ENCODE data around the gene CYP4F8.
A peak's percentile ranks its signal among the peaks of the same experiment; 100 is the strongest.
"Not testable (repeated sequence)": the region's sequence is repeated elsewhere in the genome, so short reads cannot be mapped to it uniquely, and the experiment has no call there.

Gene CYP4F8

DNA sequence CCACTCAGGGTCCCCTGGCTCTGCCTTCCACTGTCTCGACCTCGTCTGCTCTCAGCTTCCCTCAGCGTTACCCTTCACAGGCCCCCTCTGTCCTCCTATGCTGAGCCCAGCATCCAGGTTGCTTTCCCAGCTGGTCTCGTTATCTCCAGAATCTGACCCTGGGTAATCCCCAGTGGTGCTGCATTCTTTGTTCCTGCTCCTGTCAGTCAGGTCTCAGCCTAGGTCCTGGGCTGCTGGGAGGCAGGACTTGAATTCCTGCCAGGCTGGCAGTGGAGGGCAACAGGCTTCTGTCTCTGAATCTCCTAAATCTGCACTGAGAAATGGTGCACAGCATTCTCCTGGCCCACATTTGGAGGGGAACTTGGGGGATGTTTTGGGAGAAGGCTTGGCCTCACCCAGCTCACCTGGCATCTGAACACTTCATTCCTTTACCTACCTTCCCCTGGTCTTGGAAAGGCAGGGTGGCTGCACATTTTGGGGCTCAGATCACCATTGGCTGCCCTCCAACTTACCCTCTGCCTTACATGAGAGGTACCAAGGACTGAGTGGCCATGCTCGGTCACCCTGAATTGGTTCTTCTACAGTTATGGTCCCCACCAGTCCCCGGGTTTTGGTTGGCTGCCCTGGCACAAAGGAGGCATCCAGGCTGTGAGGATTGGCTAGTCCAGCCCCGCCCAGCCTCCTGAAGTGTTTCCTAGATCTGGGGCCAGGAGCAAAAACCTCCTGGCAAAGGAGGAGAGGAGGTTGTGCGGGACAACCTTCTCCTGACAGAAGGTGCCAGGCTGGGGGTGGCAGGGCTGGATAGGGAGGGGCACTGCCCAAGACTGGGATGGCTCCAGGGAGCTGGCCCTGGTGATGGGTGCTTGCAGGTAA, at the start of gene CYP4F8:
Gene CYP4F8, plus strand, starts transcription at position 712 of the 873 bp plus-strand sequence. CDS start 399 bp downstream, outside the sequence.
- DNase-seq (ENCODE audit: low spot score) (no peak), FAIRE-seq (no peak)

GRCh38 chr19:15570420-15570819, 44.6 kb upstream of the CYP4F8 start:
- DNase-seq (ENCODE audit: low spot score) (no peak), FAIRE-seq (no peak)

- FAIRE-seq (no peak), DNase-seq (ENCODE audit: low spot score) (no peak)
Observed at GRCh38 chr19:15575406-15575805, 39.6 kb upstream of the CYP4F8 start.

- FAIRE-seq = no peak
- no peak for DNase-seq (ENCODE audit: low spot score)
Observed at GRCh38 chr19:15576526-15577156, 38.4 kb upstream of the CYP4F8 start.

DNA sequence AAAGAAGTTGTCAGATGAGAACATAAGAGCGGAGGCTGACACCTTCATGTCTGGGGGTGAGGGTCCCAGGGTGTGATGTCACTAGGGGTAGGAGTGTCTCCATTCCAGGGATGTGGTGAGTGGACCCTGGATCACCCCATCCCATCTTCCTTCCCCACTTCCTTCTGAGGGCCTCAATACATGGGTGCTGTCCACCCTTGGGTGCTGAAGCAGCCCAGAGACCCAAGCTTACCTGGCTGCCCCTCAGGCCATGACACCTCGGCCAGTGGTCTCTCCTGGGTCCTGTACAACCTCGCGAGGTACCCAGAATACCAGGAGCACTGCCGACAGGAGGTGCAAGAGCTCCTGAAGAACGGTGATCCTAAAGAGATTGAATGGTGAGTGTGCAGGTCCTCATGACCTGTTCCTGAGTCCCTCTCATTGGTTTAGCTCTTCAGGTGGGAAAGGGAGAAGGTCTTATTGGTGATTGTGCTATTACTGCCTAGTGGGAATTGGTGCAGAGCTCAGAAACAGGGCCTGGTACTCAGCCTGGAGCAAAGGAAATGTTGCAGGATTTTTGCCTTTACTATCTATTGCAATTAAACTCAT, 37.7 kb upstream of the CYP4F8 start:
- DNase-seq (ENCODE audit: low spot score) (no peak), FAIRE-seq (no peak)

DNA sequence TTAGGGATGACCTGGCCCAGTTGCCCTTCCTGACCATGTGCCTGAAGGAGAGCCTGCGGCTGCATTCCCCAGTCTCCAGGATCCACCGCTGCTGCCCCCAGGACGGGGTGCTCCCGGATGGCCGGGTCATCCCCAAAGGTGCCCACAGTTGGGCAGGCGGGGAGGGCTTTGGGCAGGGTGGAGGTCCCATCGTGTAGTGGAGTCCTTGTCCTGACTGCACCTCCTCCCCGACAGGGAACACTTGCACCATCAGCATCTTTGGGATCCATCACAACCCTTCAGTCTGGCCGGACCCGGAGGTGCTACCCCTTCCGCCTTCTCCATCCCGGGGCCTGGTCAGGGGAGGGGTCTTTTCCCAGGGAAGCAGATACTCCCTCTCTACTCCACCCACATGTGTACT, 31.7 kb upstream of the CYP4F8 start:
- DNase-seq (ENCODE audit: low spot score) (no peak), FAIRE-seq (no peak)

DNA sequence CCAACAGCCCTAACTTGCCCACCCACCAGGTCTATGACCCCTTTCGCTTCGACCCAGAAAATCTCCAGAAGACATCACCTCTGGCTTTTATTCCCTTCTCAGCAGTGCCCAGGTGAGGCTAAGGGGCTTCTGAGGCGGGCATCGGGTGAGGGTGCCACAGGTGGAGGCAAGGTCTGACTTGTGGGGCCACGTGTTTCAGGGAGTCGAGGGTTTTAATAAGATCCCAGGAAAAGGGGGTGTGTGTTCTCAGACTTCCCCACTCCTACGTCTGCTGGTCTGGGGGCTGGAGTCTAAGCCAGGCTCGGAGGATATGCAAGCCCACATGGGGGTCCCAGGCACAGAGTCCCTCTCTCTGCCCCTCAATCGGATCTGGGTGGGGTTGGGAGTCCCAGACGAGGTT, 30.9 kb upstream of the CYP4F8 start:
- FAIRE-seq = no peak
- no peak for DNase-seq (ENCODE audit: low spot score)

DNA sequence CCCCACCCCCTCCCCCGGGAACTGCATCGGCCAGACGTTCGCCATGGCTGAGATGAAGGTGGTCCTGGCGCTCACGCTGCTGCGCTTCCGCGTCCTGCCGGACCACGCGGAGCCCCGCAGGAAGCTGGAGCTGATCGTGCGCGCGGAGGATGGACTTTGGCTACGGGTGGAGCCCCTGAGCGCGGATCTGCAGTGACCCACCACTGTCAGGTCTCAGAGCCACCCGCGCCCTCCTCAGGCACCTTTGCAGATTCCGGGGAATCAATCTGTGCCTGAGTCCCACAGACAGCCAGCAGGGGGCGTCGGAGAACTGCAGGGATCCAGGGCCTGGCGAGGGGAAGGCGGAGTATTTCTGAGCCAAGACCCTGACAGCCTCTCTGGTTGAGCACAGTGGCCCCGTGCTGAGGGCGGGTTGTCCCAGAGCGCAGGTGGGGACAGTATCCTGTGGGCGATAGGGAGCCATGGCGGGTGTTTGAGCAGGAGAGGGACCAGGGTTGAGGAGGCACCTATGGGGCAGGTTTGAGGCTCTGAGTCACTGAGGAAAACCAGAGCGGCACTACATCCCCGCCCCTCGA, 30.4 kb upstream of the CYP4F8 start:
- DNase-seq (ENCODE audit: low spot score) (peak; percentile 24), FAIRE-seq (no peak)

DNA sequence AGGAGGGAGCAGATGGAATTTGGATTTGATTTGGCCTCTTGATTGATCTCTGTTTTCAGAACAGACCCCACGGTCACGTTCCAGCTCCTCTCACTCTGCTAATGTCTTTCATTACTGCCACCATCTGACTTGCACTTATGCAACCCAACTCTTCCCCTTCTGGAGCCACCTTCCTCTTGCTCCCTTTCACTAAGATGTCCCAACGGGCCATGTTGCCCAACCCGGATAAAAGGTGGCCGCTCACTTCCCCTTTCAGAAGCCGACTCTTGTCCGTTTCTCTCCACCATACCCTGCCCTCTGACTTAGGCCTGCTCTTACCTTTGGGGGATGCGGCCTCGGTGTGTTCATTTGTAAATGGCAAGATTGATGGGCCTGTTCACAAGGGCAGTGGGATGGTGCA, 27.4 kb upstream of the CYP4F8 start:
- FAIRE-seq (no peak), DNase-seq (ENCODE audit: low spot score) (no peak)

- FAIRE-seq (no peak), DNase-seq (ENCODE audit: low spot score) (no peak)
Observed at GRCh38 chr19:15588265-15588664, 26.8 kb upstream of the CYP4F8 start.

DNA sequence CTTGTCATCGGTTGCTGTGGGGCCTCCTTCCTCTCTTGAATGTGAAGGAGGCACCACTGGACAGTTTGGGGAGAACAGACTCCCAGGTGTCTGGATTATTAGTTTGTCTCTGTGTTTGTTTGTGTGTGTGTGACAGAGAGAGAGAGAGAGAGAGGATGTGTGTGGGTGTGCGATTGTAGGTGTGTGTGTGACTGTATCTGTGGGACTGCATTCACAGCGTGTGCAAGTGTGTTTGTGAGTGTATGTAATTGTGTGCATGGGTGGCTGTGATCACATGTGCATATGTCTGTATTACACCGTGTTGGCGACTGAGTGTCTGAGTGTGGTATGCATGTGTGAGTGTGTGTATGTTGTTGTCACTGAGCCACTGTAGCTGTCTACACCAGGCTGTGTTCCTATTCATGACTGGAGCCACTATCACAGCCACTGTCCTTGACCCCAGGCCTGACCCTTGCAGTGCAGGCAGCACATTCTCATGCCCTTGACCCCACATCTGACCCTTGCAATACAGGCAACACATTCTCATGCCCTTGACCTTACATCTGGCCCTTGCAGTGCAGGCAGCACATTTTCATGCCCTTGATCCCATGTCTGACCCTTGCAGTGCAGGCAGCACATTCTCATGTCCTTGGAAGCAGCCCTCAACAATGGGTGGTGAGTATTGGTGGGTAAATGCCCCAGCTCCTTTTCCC, 25.1 kb upstream of the CYP4F8 start:
- DNase-seq (ENCODE audit: low spot score) = no peak
- no peak for FAIRE-seq

DNA sequence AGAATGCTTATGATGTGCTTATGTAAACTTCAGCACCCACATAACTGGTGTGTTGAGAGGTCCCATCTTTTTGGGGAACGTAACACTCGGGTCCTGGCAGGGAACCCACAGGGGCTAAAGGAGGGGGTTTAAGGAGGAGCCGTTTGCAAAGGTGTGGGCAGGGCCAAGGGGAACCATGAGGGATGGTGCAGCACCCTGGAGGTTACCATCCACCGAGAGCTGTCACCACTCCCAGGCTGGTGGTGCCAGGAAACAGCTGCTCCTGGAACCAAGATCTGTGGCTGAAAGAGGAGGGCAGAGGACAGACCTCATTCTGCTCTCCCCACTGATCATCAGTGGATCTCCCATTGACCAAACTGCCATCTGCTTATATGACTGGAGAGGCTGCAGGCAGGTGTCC, 23.2 kb upstream of the CYP4F8 start:
- no peak for FAIRE-seq
- DNase-seq (ENCODE audit: low spot score) = no peak

DNA sequence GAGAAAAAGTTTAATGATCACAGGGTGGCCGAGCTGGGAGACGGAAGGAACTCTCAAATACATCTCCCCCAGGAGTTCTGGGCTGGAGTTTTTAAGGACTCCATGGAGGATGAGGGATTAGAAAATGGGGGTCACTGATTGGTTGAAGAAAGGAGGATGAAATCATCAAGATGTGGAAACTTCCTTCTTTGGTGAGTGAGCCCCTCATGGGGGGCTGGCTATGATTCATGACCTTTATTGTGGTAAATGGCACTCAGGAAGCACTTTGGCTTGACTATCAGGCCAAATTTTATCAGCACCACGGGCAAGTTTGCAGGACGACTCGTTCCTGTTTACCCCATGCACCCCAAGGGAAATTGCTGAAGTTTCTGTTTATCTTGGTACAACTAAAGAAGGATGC, 22.5 kb upstream of the CYP4F8 start:
- FAIRE-seq; DNase-seq (ENCODE audit: low spot score): not testable (repeated sequence)

- not testable (repeated sequence) for DNase-seq (ENCODE audit: low spot score); FAIRE-seq
Observed at GRCh38 chr19:15593766-15594165, 21.3 kb upstream of the CYP4F8 start.

DNA sequence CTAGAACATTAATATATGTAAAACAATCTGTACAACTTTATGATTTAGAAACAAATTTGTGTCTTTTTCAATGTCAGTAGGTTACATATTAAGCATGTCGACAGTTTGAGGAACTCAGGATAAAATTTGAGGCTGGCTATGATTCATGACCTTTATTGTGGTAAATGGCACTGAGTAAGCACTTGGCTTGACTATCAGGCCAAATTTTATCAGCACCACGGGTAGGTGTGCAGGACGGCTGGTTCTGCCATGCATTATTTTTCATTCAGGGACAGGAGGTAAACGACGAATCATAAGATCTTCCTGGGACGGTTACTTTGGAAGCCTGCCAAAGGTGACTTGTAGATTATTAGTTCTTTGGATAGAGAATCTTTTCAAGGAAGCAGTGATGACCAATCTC, 19.9 kb upstream of the CYP4F8 start:
- peak; percentile 4 for FAIRE-seq
- peak; percentile 37 for DNase-seq (ENCODE audit: low spot score)

DNA sequence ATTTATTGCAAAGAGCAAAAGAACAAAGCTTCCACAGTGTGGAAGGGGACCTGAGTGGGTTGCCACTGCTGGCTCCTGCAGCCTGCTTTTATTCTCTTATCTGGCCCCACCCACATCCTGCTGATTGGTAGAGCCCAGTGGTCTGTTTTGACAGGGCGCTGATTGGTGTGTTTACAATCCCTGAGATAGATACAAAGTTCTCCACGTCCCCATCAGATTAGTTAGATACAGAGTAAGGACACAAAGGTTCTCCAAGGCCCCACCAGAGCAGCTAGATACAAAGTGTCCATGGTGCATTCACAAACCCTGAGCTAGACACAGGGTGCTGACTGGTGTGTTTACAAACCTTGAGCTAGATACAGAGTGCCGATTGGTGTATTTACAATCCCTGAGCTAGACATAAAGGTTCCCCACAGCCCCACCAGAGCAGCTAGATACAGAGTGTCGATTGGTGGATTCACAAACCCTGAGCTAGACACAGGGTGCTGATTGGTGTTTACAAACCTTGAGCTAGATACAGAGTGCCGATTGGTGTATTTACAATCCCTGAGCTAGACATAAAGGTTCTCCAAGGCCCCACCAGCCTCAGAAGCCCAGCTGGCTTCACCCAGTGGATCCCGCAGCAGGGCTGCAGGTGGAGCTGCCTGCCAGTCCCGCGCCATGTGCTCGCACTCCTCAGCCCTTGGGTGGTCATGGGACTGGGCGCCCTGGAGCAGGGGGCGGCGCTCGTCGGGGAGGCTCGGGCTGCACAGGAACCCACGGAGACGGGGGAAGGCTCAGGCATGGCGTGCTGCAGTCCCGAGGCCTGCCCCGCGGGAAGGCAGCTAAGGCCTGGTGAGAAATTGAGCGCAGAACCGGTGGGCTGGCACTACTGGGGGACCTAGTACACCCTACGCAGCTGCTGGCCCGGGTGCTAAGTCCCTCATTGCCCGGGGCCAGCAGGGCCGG, 6.8 kb upstream of the CYP4F8 start:
- DNase-seq (ENCODE audit: low spot score); FAIRE-seq: not testable (repeated sequence)

DNA sequence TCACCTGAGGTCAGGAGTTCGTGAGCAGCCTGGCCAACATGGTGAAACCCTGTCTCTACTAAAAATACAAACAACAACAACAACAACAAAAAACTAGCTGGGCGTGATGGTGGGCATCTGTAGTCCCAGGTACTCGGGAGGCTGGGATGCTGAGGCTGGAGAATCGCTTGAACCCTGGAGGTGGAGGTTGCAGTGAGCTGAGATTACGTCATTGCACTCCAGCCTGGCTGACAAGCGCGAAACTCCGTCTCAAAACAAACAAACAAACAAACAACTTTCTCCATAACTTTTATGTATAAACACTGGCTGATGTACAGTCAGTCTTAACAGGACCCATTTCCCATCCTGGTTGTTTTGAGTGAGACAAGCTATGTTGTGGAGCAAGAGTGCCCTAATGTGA, 5.8 kb upstream of the CYP4F8 start:
- DNase-seq (ENCODE audit: low spot score) = no peak
- FAIRE-seq = no peak

DNA sequence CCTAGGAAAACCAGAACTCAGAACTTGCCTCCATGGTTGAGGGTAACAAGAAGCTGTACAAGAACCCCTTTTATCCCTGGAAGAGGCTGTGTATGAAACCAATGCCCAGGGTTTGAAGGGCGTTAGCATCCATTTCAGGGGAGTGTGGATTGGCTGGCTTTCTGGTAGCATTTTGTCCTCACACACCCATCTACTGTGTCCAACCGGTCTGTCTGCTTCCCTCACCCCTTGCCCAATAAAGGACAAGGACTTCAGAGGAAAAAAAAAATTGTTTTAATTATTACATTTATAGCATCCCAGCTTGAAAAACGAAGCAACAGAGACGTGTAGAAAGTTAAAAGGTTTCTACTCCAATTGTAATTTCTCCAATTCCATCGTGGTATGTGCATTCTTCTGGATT, 2.7 kb upstream of the CYP4F8 start:
- no peak for FAIRE-seq
- DNase-seq (ENCODE audit: low spot score) = no peak

GRCh38 chr19:15613338-15613737, 1.7 kb upstream of the CYP4F8 start:
- FAIRE-seq (no peak), DNase-seq (ENCODE audit: low spot score) (no peak)

GRCh38 chr19:15615526-15615925, 508 bp downstream of the CYP4F8 start:
- DNase-seq (ENCODE audit: low spot score) (no peak), FAIRE-seq (no peak)
